GM12874 (cell line): Measurements from ENCODE around the gene BCL2L1.

Source experiments
- CTCF ChIP-seq: IDR thresholded peaks from 2 replicates; pipeline ENCODE4 v1.5.1; 2011; ENCODE audit warnings: low read depth, mild to moderate bottlenecking, control low read depth, low read length, moderate library complexity; ENCODE audit not compliant: insufficient read depth

The BCL2L1 gene

DNA sequence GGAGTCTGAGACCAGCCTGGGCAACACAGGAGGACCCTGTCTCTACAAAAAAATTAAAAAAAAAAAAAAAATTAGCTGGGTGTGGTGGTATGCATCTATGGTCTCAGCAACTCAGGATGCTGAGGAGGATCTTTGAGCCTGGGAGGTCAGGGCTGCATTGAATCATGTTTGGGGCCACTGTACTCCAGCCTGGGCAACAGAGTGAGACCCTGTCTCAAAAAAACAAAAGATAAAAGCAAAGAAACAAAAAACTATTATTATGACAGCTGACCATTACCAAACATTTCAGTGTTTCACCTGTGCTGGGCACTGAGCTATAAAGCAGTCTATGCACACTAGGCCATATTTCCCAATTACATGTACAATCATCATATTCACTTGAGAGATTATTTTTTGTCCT is 49.2 kb downstream of the BCL2L1 start:
- TF ChIP-seq CTCF = no peak

- no peak for TF ChIP-seq CTCF
These were observed 51.3 kb downstream of the BCL2L1 start for GRCh38 chr20:31671324-31671723.

DNA sequence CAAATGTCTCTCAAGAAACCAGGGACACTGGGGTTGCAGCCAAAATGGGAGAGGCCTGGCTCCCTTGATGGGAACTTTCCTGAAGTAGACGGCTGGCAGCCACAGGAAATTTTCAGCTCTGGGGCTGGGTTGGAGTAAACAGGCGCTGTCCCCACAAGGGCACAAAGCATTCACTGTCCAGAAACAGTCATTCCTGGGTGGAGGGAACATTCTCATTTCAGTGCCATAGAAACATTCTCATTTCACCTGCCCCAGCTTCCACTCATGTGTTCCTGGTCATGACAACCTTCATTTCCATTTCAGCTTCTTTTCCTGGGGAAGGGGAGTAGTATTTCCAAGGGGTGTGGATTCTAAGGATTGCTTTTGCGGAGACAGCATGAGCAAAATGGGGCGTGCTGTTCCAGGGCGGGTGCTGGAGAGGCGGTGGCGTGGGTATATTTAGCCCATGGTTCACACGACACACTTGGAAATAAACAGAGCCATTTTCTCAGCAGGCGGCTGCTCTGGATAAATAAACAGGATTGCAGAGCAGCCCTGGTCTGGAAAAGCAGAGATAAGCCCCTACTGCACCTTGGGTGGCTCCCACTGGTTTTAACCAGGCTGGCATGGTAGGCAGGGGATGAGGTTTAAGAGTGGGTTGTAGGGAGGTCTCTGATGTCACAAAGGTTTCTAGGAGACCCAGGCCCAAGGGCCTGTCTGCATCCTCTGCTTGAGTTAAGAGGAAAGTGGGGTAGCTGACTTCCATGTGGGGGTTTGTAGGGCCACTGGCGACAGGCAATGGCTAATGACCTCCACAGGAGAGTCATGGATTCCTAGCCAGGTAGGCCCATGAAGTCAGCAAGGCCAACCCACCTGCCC is 52.1 kb downstream of the BCL2L1 start:
- TF ChIP-seq CTCF = no peak

- no peak for TF ChIP-seq CTCF
These were observed 52.8 kb downstream of the BCL2L1 start for GRCh38 chr20:31669876-31670275.

DNA sequence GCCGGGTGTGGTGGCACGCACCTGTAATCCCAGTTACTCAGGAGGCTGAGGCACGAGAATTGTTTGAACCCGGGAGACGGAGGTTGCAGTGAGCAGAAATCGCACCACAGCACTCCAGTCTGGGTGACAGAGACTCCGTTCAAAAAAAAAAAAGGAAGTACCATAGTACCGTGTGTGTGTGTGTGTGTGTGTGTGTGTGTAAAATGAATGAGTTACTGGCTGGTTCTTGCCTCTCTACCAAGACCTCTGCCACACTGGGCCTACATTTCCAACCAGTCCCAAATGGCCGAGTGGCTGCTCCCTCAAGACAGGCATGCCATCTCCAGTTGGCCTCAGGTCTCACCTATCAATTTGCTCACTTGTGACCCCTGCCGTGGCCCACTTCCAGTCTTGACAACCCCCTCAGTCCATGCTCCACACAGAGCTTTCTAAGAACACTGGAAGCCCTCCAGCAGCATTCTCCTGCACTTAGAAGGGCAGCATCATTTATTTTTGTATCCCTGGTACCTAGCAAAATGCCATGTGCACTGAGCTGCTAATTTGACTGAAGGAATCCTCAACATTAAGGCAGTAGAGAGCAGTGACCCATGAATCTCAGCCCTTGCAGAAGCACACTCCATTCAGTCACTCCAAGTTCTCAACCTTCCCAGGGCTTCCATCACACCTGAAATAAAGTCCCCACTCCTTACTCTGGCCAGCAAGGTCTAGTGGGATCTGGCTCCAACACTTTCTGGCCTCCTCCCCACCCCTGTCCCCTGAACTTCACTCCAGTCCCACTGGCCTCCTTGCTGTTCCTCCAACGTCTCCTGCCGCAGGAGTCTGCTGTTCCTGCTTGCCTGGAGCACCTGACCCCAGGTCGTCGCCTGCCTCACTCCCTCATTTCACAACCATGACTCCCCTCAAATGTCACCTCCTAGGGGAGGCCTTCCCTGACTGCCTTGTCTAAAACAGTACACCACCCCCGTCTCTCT is 55.1 kb downstream of the BCL2L1 start:
- no peak for TF ChIP-seq CTCF

DNA sequence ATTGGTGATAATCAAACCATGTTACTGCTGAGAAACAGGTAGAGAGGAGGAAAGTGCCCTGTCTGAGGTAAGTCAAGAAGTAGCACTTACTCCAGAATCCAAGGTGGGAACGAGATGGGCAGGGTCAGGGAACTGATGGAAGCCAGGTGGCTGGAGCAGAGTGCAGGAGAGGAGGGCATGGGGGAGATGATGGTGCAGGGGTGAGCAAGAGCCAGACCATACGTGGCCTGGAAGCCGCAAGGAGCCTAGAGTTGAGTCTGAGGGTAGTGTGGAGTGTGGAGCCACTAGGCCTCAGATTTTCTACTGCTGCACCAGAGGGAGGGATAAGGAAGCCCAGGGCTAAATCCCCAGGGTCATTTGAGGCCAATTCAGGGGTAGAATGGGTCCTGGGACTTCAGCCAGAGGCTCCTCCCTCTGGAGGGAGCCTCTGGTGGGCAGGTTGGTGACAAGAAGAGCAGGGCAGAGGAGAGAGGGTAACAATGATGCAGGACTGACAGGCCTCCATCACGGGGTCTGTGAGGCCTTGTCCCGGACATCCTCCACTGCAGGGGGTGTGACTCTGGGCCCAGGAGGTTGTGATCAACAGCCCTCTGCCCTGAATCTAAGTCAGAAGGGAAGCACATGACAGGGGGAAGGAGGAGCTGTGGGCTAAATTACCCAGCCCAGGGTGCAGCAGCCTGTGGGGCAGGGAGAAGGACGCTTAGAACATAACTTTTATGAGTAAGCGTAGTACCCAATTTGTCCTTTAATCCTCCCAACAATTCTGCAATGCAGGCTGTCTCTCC is 56.2 kb downstream of the BCL2L1 start:
- TF ChIP-seq CTCF = no peak
